H1 (cell line): ENCODE data around the gene ZBTB18. TPM values are rescaled to one million over a fixed set of nuclear protein-coding genes. Genes with fewer than 3 reads are reported as not detected.

ENCODE experiments used
- BRCA1 ChIP-seq: IDR thresholded peaks from 2 replicates; pipeline ENCODE4 v1.6.1; 2012; ENCODE audit warnings: low read depth, low read length, improper control_type of control experiment
- RNF2 ChIP-seq: fragments of 200-900, 300-1000 bp; sonication (generic); IDR thresholded peaks from 2 replicates; pipeline ENCODE4 v1.7.1; 2016; ENCODE audit warnings: borderline replicate concordance, low read depth, mild to moderate bottlenecking, antibody characterized with exemption, low read length; ENCODE audit not compliant: poor library complexity, severe bottlenecking; ENCODE audit errors: missing control alignments
- RXRA ChIP-seq: IDR thresholded peaks from 2 replicates; pipeline ENCODE4 v1.6.1; 2011; ENCODE audit warnings: low read depth, mild to moderate bottlenecking, low read length, moderate library complexity; ENCODE audit not compliant: insufficient read depth
- TAF7 ChIP-seq: optimal IDR thresholded peaks from 2 replicates; pipeline ENCODE3; 2011; ENCODE audit warnings: low read depth, mild to moderate bottlenecking, inconsistent platforms, low read length, moderate library complexity, borderline replicate concordance
- polyA plus RNA-seq, 7 experiments: library from polyadenylated mRNA; depleted of rRNA in 3 of 7; stranded (reverse) in 5 of 7; unstranded in 2 of 7; fragments of >200 nt in 5 of 7; fragments of 200-250 nt in 2 of 7; gene quantifications; 1 replicate in 5 of 7; 2 replicates in 1 of 7; 4 replicates in 1 of 7; pipeline versions ENCODE4 v1.2.1 to v1.2.3, GENCODE V29; 2011 to 2013; ENCODE audit warnings: missing spikeins in 2 of 7, mixed read lengths in 2 of 7
- total RNA-seq: library from RNA; stranded (reverse); fragmentation: NEBNext Ultra II Directional; extraction: Animal tissue kit (Norgen Biotek cat#: 25700); gene quantifications from 2 replicates; pipeline ENCODE4 v1.2.1, GENCODE V29; 2021
- TF ChIP-seq, protein P1 (sequence below): fragments of 300-600 bp; sonication (generic); IDR thresholded peaks from 2 replicates; pipeline ENCODE4 v1.7.1; 2012; ENCODE audit warnings: low read length, moderate library complexity, mild to moderate bottlenecking, inconsistent platforms; ENCODE audit not compliant: insufficient replicate concordance
- TF ChIP-seq, protein P2 (sequence below), 3 experiments: IDR thresholded peaks; 1 replicate in 2 of 3; 2 replicates in 1 of 3; pipeline versions ENCODE4 v1.5.1 to v1.6.1; 2011; ENCODE audit warnings: low read length in 3 of 3, mild to moderate bottlenecking in 3 of 3, inconsistent platforms in 2 of 3, low read depth in 1 of 3, moderate library complexity in 1 of 3; ENCODE audit not compliant: insufficient read depth in 1 of 3; ENCODE audit errors: control extremely low read depth in 1 of 3

The ZBTB18 gene
- total and polyA plus RNA-seq, 2 of the 8 experiments (the other 6 are each of a cell fraction or from before 2014, with no cell fraction given): 8.5 to 14.4 TPM

DNA sequence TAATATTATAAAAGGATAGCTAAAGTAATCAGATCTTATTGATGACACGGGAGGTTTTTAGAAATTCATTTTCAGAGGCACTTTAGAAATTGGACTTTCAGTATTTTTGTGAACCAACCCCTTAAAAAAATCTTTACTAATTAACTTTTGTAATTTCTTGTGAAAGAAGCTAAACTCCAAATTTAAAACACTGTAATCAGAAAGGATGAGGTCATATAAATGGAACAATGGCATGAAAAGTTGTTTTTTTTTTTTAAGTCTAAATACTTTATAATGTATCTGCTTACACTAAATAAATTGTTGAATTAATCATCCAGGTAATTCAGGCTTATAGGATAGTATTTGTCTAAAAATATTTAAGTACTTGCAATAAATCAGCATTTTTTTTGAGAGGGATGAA is 9.0 kb downstream of the ZBTB18 start (continued):
- TF ChIP-seq, protein P1, sequence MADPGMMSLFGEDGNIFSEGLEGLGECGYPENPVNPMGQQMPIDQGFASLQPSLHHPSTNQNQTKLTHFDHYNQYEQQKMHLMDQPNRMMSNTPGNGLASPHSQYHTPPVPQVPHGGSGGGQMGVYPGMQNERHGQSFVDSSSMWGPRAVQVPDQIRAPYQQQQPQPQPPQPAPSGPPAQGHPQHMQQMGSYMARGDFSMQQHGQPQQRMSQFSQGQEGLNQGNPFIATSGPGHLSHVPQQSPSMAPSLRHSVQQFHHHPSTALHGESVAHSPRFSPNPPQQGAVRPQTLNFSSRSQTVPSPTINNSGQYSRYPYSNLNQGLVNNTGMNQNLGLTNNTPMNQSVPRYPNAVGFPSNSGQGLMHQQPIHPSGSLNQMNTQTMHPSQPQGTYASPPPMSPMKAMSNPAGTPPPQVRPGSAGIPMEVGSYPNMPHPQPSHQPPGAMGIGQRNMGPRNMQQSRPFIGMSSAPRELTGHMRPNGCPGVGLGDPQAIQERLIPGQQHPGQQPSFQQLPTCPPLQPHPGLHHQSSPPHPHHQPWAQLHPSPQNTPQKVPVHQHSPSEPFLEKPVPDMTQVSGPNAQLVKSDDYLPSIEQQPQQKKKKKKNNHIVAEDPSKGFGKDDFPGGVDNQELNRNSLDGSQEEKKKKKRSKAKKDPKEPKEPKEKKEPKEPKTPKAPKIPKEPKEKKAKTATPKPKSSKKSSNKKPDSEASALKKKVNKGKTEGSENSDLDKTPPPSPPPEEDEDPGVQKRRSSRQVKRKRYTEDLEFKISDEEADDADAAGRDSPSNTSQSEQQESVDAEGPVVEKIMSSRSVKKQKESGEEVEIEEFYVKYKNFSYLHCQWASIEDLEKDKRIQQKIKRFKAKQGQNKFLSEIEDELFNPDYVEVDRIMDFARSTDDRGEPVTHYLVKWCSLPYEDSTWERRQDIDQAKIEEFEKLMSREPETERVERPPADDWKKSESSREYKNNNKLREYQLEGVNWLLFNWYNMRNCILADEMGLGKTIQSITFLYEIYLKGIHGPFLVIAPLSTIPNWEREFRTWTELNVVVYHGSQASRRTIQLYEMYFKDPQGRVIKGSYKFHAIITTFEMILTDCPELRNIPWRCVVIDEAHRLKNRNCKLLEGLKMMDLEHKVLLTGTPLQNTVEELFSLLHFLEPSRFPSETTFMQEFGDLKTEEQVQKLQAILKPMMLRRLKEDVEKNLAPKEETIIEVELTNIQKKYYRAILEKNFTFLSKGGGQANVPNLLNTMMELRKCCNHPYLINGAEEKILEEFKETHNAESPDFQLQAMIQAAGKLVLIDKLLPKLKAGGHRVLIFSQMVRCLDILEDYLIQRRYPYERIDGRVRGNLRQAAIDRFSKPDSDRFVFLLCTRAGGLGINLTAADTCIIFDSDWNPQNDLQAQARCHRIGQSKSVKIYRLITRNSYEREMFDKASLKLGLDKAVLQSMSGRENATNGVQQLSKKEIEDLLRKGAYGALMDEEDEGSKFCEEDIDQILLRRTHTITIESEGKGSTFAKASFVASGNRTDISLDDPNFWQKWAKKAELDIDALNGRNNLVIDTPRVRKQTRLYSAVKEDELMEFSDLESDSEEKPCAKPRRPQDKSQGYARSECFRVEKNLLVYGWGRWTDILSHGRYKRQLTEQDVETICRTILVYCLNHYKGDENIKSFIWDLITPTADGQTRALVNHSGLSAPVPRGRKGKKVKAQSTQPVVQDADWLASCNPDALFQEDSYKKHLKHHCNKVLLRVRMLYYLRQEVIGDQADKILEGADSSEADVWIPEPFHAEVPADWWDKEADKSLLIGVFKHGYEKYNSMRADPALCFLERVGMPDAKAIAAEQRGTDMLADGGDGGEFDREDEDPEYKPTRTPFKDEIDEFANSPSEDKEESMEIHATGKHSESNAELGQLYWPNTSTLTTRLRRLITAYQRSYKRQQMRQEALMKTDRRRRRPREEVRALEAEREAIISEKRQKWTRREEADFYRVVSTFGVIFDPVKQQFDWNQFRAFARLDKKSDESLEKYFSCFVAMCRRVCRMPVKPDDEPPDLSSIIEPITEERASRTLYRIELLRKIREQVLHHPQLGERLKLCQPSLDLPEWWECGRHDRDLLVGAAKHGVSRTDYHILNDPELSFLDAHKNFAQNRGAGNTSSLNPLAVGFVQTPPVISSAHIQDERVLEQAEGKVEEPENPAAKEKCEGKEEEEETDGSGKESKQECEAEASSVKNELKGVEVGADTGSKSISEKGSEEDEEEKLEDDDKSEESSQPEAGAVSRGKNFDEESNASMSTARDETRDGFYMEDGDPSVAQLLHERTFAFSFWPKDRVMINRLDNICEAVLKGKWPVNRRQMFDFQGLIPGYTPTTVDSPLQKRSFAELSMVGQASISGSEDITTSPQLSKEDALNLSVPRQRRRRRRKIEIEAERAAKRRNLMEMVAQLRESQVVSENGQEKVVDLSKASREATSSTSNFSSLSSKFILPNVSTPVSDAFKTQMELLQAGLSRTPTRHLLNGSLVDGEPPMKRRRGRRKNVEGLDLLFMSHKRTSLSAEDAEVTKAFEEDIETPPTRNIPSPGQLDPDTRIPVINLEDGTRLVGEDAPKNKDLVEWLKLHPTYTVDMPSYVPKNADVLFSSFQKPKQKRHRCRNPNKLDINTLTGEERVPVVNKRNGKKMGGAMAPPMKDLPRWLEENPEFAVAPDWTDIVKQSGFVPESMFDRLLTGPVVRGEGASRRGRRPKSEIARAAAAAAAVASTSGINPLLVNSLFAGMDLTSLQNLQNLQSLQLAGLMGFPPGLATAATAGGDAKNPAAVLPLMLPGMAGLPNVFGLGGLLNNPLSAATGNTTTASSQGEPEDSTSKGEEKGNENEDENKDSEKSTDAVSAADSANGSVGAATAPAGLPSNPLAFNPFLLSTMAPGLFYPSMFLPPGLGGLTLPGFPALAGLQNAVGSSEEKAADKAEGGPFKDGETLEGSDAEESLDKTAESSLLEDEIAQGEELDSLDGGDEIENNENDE: no peak
- TF ChIP-seq RNF2 (no peak), RXRA (no peak), BRCA1 (no peak), TAF7 (no peak)
- TF ChIP-seq, protein P2, sequence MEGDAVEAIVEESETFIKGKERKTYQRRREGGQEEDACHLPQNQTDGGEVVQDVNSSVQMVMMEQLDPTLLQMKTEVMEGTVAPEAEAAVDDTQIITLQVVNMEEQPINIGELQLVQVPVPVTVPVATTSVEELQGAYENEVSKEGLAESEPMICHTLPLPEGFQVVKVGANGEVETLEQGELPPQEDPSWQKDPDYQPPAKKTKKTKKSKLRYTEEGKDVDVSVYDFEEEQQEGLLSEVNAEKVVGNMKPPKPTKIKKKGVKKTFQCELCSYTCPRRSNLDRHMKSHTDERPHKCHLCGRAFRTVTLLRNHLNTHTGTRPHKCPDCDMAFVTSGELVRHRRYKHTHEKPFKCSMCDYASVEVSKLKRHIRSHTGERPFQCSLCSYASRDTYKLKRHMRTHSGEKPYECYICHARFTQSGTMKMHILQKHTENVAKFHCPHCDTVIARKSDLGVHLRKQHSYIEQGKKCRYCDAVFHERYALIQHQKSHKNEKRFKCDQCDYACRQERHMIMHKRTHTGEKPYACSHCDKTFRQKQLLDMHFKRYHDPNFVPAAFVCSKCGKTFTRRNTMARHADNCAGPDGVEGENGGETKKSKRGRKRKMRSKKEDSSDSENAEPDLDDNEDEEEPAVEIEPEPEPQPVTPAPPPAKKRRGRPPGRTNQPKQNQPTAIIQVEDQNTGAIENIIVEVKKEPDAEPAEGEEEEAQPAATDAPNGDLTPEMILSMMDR (IDR thresholded peaks at IDR 0.05; ENCODE audit: control extremely low read depth in 1 of 3, insufficient read depth in 1 of 3, low read depth in 1 of 3, low read length in 3 of 3): no peak
